Hematopoietic multipotent progenitor cell treated with erythropoietin and hydrocortisone succinate and interleukin-3 and kit ligand, for 17 days (in vitro differentiated cells): ENCODE data around the gene HEPACAM.
"Not testable (repeated sequence)": the region's sequence is repeated elsewhere in the genome, so short reads cannot be mapped to it uniquely, and the experiment has no call there.

Source experiments
- DNase-seq: peaks from one replicate; pipeline ENCODE4 v3.0.0-alpha.2; 2015; ENCODE audit warnings: low spot score

Gene HEPACAM, protein sequence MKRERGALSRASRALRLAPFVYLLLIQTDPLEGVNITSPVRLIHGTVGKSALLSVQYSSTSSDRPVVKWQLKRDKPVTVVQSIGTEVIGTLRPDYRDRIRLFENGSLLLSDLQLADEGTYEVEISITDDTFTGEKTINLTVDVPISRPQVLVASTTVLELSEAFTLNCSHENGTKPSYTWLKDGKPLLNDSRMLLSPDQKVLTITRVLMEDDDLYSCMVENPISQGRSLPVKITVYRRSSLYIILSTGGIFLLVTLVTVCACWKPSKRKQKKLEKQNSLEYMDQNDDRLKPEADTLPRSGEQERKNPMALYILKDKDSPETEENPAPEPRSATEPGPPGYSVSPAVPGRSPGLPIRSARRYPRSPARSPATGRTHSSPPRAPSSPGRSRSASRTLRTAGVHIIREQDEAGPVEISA

GRCh38 chr11:124935548-124936514, at the start of gene HEPACAM:
HEPACAM (minus strand) TSS chr11:124936047; CDS start chr11:124936006, 41 bp downstream.
- no peak for DNase-seq

DNA sequence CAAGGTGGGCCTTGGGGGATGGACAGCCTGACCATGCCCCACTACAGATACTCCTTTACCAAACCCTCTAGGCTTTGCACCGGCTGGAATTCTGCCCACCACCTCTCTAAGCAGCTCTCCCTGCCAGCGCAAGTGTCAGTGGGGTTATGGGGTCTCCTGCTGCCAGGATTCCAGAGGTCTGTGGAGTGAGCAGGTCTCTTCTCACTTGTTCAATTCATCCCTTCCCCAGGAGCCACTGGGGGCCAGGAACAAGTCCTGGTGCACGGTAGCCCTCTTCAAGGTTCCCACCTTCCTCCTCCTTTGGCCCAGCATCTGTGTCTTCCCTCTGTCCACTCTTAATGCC, 48.6 kb upstream of the HEPACAM start:
- DNase-seq = no peak

- no peak for DNase-seq
Observed at GRCh38 chr11:124983674-124984511, 48.0 kb upstream of the HEPACAM start.

DNA sequence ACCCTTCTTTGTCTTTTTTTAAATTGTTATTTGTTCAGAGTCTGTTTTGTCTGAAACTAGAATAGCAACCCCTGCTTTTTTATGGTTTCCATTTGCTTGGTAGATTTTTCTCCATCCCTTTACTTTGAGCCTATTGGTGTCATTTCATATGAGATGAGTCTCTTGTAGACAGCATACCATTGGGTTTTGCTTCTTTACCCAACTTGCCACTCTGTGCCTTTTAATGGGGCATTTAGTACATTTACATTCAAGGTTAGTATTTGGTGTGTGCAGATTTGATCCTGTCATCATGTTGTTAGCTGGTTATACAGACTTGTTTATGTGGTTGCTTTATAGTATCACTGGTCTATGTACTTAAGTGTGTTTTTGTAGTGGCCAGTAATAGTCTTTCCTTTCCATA, 46.2 kb upstream of the HEPACAM start:
- no peak for DNase-seq

- no peak for DNase-seq
Observed at GRCh38 chr11:124978316-124978715, 42.5 kb upstream of the HEPACAM start.

DNA sequence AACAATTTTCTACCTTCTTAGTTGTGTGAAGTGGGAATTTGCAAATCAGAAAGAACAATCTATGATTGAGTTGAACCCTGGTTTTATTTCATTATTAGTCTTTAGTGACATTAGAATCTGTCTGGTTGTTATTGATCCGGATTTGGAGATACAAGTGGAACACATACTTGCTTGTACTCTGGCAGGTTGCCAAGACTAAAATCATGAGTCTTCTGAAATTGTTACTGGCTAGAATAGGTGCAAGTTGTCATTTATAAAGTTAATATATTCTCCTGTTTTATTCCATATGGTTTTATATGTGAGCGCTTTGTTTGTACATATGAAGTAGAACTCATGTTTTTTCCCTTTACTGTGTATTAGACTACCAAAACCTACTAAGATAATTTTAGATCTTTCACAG, 41.2 kb upstream of the HEPACAM start:
- DNase-seq = no peak

DNA sequence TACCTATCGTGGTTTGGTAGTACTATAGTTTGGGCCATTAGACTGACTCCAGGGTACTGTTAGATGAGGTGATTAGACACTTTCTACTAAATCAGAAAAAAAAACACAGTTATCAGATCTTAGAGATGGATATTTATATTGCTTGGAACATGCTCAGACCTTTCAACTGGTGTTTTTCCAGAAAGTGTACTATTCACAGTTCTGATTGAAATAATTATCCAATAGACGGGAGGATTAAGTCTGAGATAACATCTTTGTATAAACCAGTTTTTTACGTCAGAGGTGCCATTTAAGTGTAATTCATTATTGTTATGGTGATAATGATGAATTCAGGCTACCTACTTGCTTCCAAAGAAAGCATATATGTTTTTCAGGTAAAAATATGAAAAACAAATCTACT, 40.7 kb upstream of the HEPACAM start:
- DNase-seq = no peak

- DNase-seq = no peak
Observed at GRCh38 chr11:124971810-124972209, 36.0 kb upstream of the HEPACAM start.

GRCh38 chr11:124970925-124971324, 35.1 kb upstream of the HEPACAM start:
- no peak for DNase-seq

GRCh38 chr11:124968197-124968596, 32.4 kb upstream of the HEPACAM start:
- not testable (repeated sequence) for DNase-seq

DNA sequence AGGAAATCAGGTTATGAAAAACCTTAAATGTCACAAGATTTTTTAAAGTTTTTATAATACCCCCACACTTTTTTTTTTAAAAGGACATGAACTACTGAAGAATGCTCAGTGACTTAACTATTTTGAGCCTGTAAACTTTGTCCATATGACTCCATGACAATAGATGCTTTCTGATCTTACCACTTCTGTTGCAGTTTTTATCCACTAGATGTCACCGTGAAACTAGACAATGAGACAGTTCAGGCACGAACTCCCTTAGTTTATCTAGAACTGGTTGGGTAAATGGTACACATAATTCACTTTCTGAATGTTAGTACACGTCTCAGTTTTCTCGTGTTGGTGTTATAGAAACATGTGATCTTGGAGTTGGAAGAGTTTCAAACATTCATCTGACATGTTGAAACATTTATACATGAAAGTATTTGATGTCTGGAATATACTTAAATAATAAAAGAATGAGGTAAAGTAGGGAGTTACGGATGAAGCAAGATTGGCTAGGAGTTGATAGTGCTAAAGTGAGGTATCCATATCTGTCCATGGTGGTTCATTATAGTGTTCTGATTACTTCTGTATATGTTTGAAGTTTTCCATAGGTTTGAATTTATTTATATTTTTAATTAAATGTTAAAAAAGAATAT, 26.2 kb upstream of the HEPACAM start:
- DNase-seq = peak; percentile 52

DNA sequence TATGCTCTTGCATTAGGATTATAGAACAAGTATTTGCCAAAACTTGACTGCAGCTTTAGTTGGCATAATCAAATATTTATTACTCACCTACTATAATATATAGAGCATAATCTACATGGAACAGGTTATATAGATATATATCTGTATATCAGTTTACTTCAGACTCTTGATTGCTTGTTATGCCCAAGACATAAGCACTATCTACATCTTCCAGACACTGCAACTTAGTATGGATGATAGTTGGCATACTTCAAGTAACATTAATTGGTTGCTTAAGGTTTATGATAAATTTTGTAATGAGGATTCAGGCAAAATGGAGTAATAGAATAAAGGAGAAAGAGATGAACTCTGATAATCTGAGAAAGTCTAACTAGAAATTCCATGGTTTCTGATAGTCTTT, 19.2 kb upstream of the HEPACAM start:
- DNase-seq = no peak

DNA sequence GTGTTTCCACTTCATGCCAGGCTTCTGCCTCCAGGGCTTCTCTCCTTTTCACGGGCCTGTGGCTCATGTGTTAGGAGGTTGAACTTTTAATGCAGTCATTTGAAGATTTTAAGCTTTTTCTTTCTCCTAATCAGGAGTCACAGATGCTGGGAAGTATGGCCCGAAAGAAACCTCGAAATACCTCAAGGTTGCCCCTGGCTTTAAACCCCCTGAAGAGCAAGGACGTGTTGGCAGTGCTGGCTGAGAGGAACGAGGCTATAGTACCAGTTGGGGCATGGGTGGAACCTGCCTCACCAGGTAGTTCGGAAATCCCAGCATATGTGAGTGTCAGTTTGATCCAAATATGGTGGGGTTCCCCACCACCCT, 18.7 kb upstream of the HEPACAM start:
- peak; percentile 6 for DNase-seq

DNA sequence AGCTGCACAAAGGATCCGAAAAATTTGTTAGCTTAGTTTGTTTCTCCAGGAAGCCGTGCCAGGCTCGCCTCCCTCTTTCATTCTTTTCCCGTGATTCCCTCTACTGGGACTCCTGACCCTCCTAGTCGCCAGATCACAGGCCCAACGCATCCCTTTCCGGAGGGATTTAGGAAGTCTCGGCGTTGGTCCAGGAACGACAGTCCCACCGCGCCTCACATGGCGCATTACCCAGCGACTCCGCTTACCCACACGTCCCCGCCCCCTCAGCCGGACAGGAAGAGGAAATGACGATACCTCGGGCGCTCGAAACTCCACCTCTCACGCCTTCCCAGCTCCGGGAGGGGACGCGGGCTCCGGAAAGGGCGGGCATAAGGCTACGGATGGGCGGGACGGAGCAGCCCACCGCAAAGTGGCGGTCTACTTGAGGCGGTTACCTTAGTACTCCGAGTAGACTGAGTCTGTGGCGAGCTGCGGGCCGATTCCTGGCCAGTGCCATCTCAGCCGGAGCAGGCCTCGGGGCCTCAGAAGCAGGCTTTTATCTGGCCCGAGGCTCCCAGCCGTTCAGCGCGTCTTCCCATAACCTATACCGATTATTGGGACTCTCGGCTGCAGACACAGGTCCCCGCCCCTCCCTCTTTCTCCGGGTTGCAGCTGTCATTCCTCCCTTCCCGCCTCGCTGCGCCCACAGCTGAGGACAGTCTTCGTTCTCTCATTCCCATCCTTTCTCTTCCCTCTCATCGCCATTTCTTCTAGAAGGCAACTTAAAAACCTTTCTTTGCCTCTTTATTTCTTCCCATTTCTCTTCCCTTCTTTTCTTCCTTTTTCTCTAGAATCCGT, 18.1 kb upstream of the HEPACAM start, which contains the start of gene CCDC15:
Gene CCDC15 (plus strand): TSS at position 450 of the 837 bp plus-strand sequence. CDS start 531 bp downstream, outside the sequence.
- DNase-seq = peak; percentile 88

GRCh38 chr11:124951341-124951740, 15.5 kb upstream of the HEPACAM start:
- no peak for DNase-seq

- DNase-seq = no peak
Observed at GRCh38 chr11:124950601-124951330, 14.9 kb upstream of the HEPACAM start.

GRCh38 chr11:124946735-124947141, 10.9 kb upstream of the HEPACAM start:
- no peak for DNase-seq

- DNase-seq = no peak
Observed at GRCh38 chr11:124945826-124946225, 10.0 kb upstream of the HEPACAM start.

- DNase-seq = no peak
Observed at GRCh38 chr11:124944565-124944964, 8.7 kb upstream of the HEPACAM start.

- no peak for DNase-seq
Observed at GRCh38 chr11:124943741-124944140, 7.9 kb upstream of the HEPACAM start.
